Left lung (tissue), 10 donors: Measurements from ENCODE around the gene MAPK8. TPM values are rescaled to one million over a fixed set of nuclear protein-coding genes. Genes with fewer than 3 reads are reported as not detected.

Source experiments
- ATAC-seq: fragments of 200-7000 bp; cut with Tn5 transposase; one replicate; pipeline ENCODE4 v1.9.1; 2020; ENCODE audit warnings: moderate library complexity
- DNase-seq, 4 donors: peaks; one replicate each; pipeline ENCODE4 v3.0.0-alpha.2; 2013 to 2020
- H3K27ac ChIP-seq, 2 donors: fragments of 200-600 bp; sonication (generic) in 1 of 2; one replicate each; pipeline versions ENCODE4 v1.5.0 to v1.8.0; 2020 to 2021
- H3K27me3 ChIP-seq, 2 donors: fragments of 200-600 bp; sonication (generic) in 1 of 2; one replicate each; pipeline versions ENCODE4 v1.5.0 to v1.8.0; 2020 to 2021
- H3K36me3 ChIP-seq, 2 donors: fragments of 200-600 bp; sonication (generic) in 1 of 2; one replicate each; pipeline versions ENCODE4 v1.5.0 to v1.8.0; 2020 to 2021
- H3K4me1 ChIP-seq, 2 donors: fragments of 200-600 bp; one replicate each; pipeline ENCODE4 v1.8.0; 2021
- H3K4me3 ChIP-seq, 2 donors: fragments of 200-600 bp; sonication (generic) in 1 of 2; one replicate each; pipeline versions ENCODE4 v1.5.0 to v1.8.0; 2020 to 2021; ENCODE audit warnings: mild to moderate bottlenecking in 1 of 2
- H3K9me3 ChIP-seq, 2 donors: fragments of 200-600 bp; sonication (generic) in 1 of 2; one replicate each; pipeline versions ENCODE4 v1.5.0 to v1.8.0; 2020 to 2021
- intact Hi-C, 2 donors: fragments of 100-400 bp; cut with DNase I; formaldehyde crosslinking; loops; one replicate each; pipeline versions ENCODE4 v1.11.2 to v1.14.2; 2022
- polyA plus RNA-seq, 6 donors: library from polyadenylated mRNA; unstranded; fragments of 120-200 nt; gene quantifications; one replicate each; pipeline ENCODE4 v1.2.1, GENCODE V29; 2013; ENCODE audit not compliant: insufficient read length in 6 of 6
- total RNA-seq, 2 donors: library from RNA; stranded (reverse); fragmentation: NEBNext Ultra II Directional; extraction: Animal tissue kit (Norgen Biotek cat#: 25700); gene quantifications; one replicate each; pipeline ENCODE4 v1.2.1, GENCODE V29; 2021
- TF ChIP-seq, protein P1 (sequence below), 2 donors: fragments of 200-600 bp; sonication (generic) in 1 of 2; IDR thresholded peaks; one replicate each; pipeline versions ENCODE4 v1.5.0 to v1.8.0; 2021; ENCODE audit warnings: antibody characterized with exemption in 2 of 2
- donor health status: DM: no; HTN: yes; CAD: no.
- donor health status: DM: no; HTN: no; CAD: no.

The MAPK8 gene
- total and polyA plus RNA-seq, 8 donors, result 31.3 to 81.8 (median 71.7) TPM

- Histone ChIP-seq H3K9me3 (no peaks in the 10 kb centered on the region), H3K27me3 (peaks cover 0 to 7% of the 10 kb centered on the region in 2 donors), H3K36me3 (no peaks in the 10 kb centered on the region), H3K27ac (no peak overlapping the region), H3K4me1 (peaks cover 0 to 14% of the 10 kb centered on the region in 2 donors), H3K4me3 (no peak overlapping the region)
- DNase-seq (no peak), ATAC-seq (no peak)
- TF ChIP-seq, protein P1, sequence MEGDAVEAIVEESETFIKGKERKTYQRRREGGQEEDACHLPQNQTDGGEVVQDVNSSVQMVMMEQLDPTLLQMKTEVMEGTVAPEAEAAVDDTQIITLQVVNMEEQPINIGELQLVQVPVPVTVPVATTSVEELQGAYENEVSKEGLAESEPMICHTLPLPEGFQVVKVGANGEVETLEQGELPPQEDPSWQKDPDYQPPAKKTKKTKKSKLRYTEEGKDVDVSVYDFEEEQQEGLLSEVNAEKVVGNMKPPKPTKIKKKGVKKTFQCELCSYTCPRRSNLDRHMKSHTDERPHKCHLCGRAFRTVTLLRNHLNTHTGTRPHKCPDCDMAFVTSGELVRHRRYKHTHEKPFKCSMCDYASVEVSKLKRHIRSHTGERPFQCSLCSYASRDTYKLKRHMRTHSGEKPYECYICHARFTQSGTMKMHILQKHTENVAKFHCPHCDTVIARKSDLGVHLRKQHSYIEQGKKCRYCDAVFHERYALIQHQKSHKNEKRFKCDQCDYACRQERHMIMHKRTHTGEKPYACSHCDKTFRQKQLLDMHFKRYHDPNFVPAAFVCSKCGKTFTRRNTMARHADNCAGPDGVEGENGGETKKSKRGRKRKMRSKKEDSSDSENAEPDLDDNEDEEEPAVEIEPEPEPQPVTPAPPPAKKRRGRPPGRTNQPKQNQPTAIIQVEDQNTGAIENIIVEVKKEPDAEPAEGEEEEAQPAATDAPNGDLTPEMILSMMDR (IDR thresholded peaks at IDR 0.05), result no peak
- intact Hi-C loops, result no loop called here
Observed at GRCh38 chr10:48455392-48456151, 149.1 kb downstream of the MAPK8 start.

DNA sequence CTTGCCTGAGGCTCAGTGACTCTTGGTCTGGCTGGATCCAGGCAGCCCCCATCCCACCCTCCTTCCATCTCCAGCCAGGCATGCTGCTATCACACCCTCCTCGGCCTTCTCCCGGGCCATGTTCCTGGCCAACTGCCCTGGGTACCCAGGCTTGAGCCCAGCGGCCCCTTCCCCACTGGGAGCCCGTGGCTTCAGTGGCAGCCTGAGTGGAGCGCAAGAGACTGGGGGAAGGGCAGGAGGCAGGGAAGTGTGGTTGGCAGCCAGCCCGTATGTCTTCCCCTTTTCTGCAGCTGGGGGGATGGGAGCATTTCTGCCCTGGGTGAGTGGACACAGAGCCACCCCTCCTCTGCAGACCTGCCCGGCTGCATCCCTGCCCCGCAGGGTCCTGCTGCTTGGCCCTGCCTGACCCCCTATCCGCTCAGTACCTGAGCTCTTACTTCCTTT, 149.9 kb downstream of the MAPK8 start:
- DNase-seq (peak; percentile 72 to 81 (median 78)), ATAC-seq (peak; percentile 67)
- H3K27ac ChIP-seq, result no peak overlapping the region
- TF ChIP-seq, protein P1 (IDR thresholded peaks at IDR 0.05), result no peak
- no peaks in the 10 kb centered on the region for H3K36me3 ChIP-seq
- peaks cover 0 to 7% of the 10 kb centered on the region in 2 donors for H3K27me3 ChIP-seq
- peaks cover 0 to 14% of the 10 kb centered on the region in 2 donors for H3K4me1 ChIP-seq
- no peak overlapping the region for H3K4me3 ChIP-seq
- intact Hi-C loops, result no loop called here
- no peaks in the 10 kb centered on the region for H3K9me3 ChIP-seq

- Histone ChIP-seq H3K4me1 (peaks cover 0 to 14% of the 10 kb centered on the region in 2 donors), H3K36me3 (no peaks in the 10 kb centered on the region), H3K27me3 (peaks cover 0 to 7% of the 10 kb centered on the region in 2 donors), H3K27ac (no peak overlapping the region), H3K9me3 (no peaks in the 10 kb centered on the region), H3K4me3 (no peak overlapping the region)
- ATAC-seq, result no peak
- no peak for DNase-seq
- TF ChIP-seq, protein P1 (IDR thresholded peaks at IDR 0.05), result no peak
- intact Hi-C loops, result no loop called here
Observed at GRCh38 chr10:48456808-48457761, 150.6 kb downstream of the MAPK8 start.

GRCh38 chr10:48457949-48458661, 151.6 kb downstream of the MAPK8 start:
- Histone ChIP-seq H3K9me3 (no peaks in the 10 kb centered on the region), H3K27ac (no peak overlapping the region), H3K4me3 (no peak overlapping the region), H3K4me1 (peaks cover 0 to 14% of the 10 kb centered on the region in 2 donors), H3K27me3 (peaks cover 0 to 7% of the 10 kb centered on the region in 2 donors), H3K36me3 (no peaks in the 10 kb centered on the region)
- TF ChIP-seq, protein P1 (IDR thresholded peaks at IDR 0.05), result no peak
- DNase-seq (no peak), ATAC-seq (no peak)
- intact Hi-C loops, result no loop called here
